SK-N-SH (cell line): Measurements from ENCODE around the gene ZNF692. TPM values are rescaled to one million over a fixed set of nuclear protein-coding genes. Genes with fewer than 3 reads are reported as not detected.

ENCODE experiments used
- CTCF ChIA-PET: fragments of 300-600, 350-600 bp; formaldehyde crosslinking; extraction: SDS; loops from one replicate; lab custom pipeline; 2021; lab: Yijun Ruan, JAX
- POLR2A ChIA-PET: fragments of 350-600 bp; sonication (Branson Sonifier 250); formaldehyde crosslinking; extraction: SDS; loops from one replicate; lab custom pipeline; 2020; ENCODE audit warnings: antibody characterized with exemption, inconsistent platforms; lab: Yijun Ruan, JAX
- DNase-seq: peaks from one replicate; pipeline ENCODE4 v3.0.0; 2012
- H2AFZ ChIP-seq: fragments of 200-600 bp; sonication (generic); 2 replicates; pipeline ENCODE4 v1.8.1; 2016; ENCODE audit warnings: antibody characterized with exemption, mild to moderate bottlenecking, low read depth
- H3F3A ChIP-seq: fragments of 200-600 bp; sonication (generic); replicated peaks from 2 replicates; pipeline ENCODE3; 2016; ENCODE audit warnings: antibody characterized with exemption, mild to moderate bottlenecking; ENCODE audit not compliant: insufficient read depth
- H3K27ac ChIP-seq, 2 experiments: fragments of 200-500 bp in 1 of 2; fragments of 200-600 bp in 1 of 2; sonication (Bioruptor generic) in 1 of 2; sonication (generic), shearing (Covaris generic) in 1 of 2; 2 replicates each; pipeline versions ENCODE4 v1.5.1 to v1.6.1; 2014 to 2016; ENCODE audit warnings: low read depth in 2 of 2, inconsistent platforms in 1 of 2, low read length in 1 of 2, mild to moderate bottlenecking in 1 of 2, mixed read lengths in 1 of 2
- H3K27me3 ChIP-seq: fragments of 200-600 bp; sonication (generic), shearing (Covaris generic); 2 replicates; pipeline ENCODE4 v1.6.1; 2016; ENCODE audit warnings: mixed run types; ENCODE audit not compliant: insufficient read depth
- H3K36me3 ChIP-seq, 2 experiments: fragments of 200-500 bp in 1 of 2; fragments of 200-600 bp in 1 of 2; sonication (Bioruptor generic) in 1 of 2; sonication (generic) in 1 of 2; replicated peaks in 1 of 2; 2 replicates each; pipeline versions ENCODE3 to v1.5.1; 2014 to 2016; ENCODE audit warnings: low read length in 1 of 2, mild to moderate bottlenecking in 1 of 2; ENCODE audit not compliant: insufficient read depth in 2 of 2, control insufficient read depth in 1 of 2
- H3K4me1 ChIP-seq, 2 experiments: fragments of 200-500 bp in 1 of 2; fragments of 200-600 bp in 1 of 2; sonication (Bioruptor generic) in 1 of 2; sonication (generic), shearing (Covaris generic) in 1 of 2; 2 replicates each; pipeline versions ENCODE4 v1.5.1 to v1.6.1; 2014 to 2016; ENCODE audit warnings: low read depth in 1 of 2, low read length in 1 of 2, mixed run types in 1 of 2; ENCODE audit not compliant: insufficient read depth in 2 of 2, control insufficient read depth in 1 of 2
- H3K4me2 ChIP-seq: fragments of 200-600 bp; sonication (generic), shearing (Covaris generic); 2 replicates; pipeline ENCODE4 v1.6.1; 2017; ENCODE audit warnings: mixed run types
- H3K4me3 ChIP-seq, 2 experiments: fragments of 200-500 bp in 1 of 2; fragments of 200-600 bp in 1 of 2; sonication (Bioruptor generic) in 1 of 2; sonication (generic), shearing (Covaris generic) in 1 of 2; 2 replicates each; pipeline versions ENCODE4 v1.5.1 to v1.8.1; 2014 to 2016; ENCODE audit warnings: low read depth in 2 of 2, inconsistent platforms in 1 of 2, low read length in 1 of 2, mild to moderate bottlenecking in 1 of 2, mixed read lengths in 1 of 2, moderate library complexity in 1 of 2
- H3K79me2 ChIP-seq: fragments of 200-600 bp; sonication (generic); 2 replicates; pipeline ENCODE4 v1.8.1; 2017; ENCODE audit warnings: mild to moderate bottlenecking; ENCODE audit not compliant: insufficient read depth
- H3K9ac ChIP-seq: fragments of 200-600 bp; sonication (generic); 2 replicates; pipeline ENCODE4 v1.6.1; 2017; ENCODE audit warnings: mixed run types
- H3K9me2 ChIP-seq: fragments of 200-600 bp; sonication (generic); 2 replicates; pipeline ENCODE4 v1.6.1; 2017; ENCODE audit warnings: mixed run types
- H3K9me3 ChIP-seq: fragments of 200-600 bp; sonication (generic); 2 replicates; pipeline ENCODE4 v1.6.1; 2017; ENCODE audit warnings: mixed run types, mild to moderate bottlenecking, moderate library complexity
- H4K20me1 ChIP-seq: fragments of 200-600 bp; sonication (generic); 2 replicates; pipeline ENCODE4 v1.6.1; 2017; ENCODE audit warnings: mild to moderate bottlenecking, mixed run types; ENCODE audit not compliant: insufficient read depth
- CHD2 ChIP-seq: fragments of 150-350 bp; IDR thresholded peaks from 2 replicates; pipeline ENCODE4 v1.6.1; 2018; ENCODE audit warnings: low read length; ENCODE audit not compliant: partially characterized antibody
- ELF1 ChIP-seq: IDR thresholded peaks from 2 replicates; pipeline ENCODE4 v1.4.0; 2012
- EP300 ChIP-seq, 2 experiments: IDR thresholded peaks; 2 replicates each; pipeline versions ENCODE4 v1.4.0 to v1.6.1; 2012; ENCODE audit warnings: borderline replicate concordance in 1 of 2, low read depth in 1 of 2, low read length in 1 of 2
- EZH2phosphoT487 ChIP-seq: fragments of 200-600 bp; sonication (generic); IDR thresholded peaks from 2 replicates; pipeline ENCODE4 v1.6.1; 2017; ENCODE audit warnings: low read depth, mixed run types, mild to moderate bottlenecking, antibody characterized with exemption, moderate library complexity, borderline replicate concordance
- FOXJ3 ChIP-seq: sonication (generic); formaldehyde crosslinking; IDR thresholded peaks from 2 replicates; pipeline ENCODE4 v1.5.1; 2020; ENCODE audit warnings: mild to moderate bottlenecking, missing genetic modification reagents
- GABPA ChIP-seq: IDR thresholded peaks from 2 replicates; pipeline ENCODE4 v1.4.0; 2012; ENCODE audit warnings: low read depth, mild to moderate bottlenecking
- GATA2 ChIP-seq: sonication (generic); formaldehyde crosslinking; IDR thresholded peaks from 2 replicates; pipeline ENCODE4 v1.5.0; 2020; ENCODE audit warnings: mild to moderate bottlenecking, missing genetic modification reagents
- IRF3 ChIP-seq: fragments of 150-350 bp; IDR thresholded peaks from 2 replicates; pipeline ENCODE4 v1.6.1; 2016; ENCODE audit warnings: mild to moderate bottlenecking, low read depth, low read length
- JUND ChIP-seq: IDR thresholded peaks from 2 replicates; pipeline ENCODE4 v1.4.0; 2012
- MEF2A ChIP-seq: IDR thresholded peaks from 2 replicates; pipeline ENCODE4 v1.4.0; 2012; ENCODE audit warnings: low read depth, borderline replicate concordance
- NFIC ChIP-seq: IDR thresholded peaks from 2 replicates; pipeline ENCODE4 v1.4.0; 2012; ENCODE audit warnings: borderline replicate concordance
- POLR2AphosphoS5 ChIP-seq: IDR thresholded peaks from 2 replicates; pipeline ENCODE4 v1.6.1; 2012; ENCODE audit warnings: low read depth, low read length
- RAD21 ChIP-seq: IDR thresholded peaks from 2 replicates; pipeline ENCODE4 v1.6.1; 2012; ENCODE audit warnings: mild to moderate bottlenecking, low read length
- RCOR1 ChIP-seq: fragments of 150-350 bp; IDR thresholded peaks from 2 replicates; pipeline ENCODE4 v1.6.1; 2017; ENCODE audit warnings: antibody characterized with exemption, low read length
- RXRA ChIP-seq: IDR thresholded peaks from 2 replicates; pipeline ENCODE4 v1.4.0; 2012; ENCODE audit warnings: low read depth, mild to moderate bottlenecking, borderline replicate concordance
- SIN3A ChIP-seq: IDR thresholded peaks from 2 replicates; pipeline ENCODE4 v1.6.1; 2012; ENCODE audit warnings: low read depth, mild to moderate bottlenecking, low read length, moderate library complexity, borderline replicate concordance
- TCF12 ChIP-seq: IDR thresholded peaks from 2 replicates; pipeline ENCODE4 v1.4.0; 2012
- TEAD4 ChIP-seq: IDR thresholded peaks from 2 replicates; pipeline ENCODE4 v1.4.0; 2012; ENCODE audit warnings: mild to moderate bottlenecking, borderline replicate concordance; ENCODE audit not compliant: insufficient read depth
- ZBTB33 ChIP-seq: IDR thresholded peaks from 2 replicates; pipeline ENCODE4 v1.4.0; 2012; ENCODE audit warnings: low read depth, borderline replicate concordance
- WGBS: methylation state at CpG from one replicate; pipeline ENCODE4 v1.1.6; 2017; ENCODE audit warnings: low lambda C conversion rate; 5-methylcytosine and 5-hydroxymethylcytosine counted together
- polyA plus RNA-seq, 3 experiments: library from polyadenylated mRNA; depleted of rRNA; stranded (reverse); fragments of >200 nt; gene quantifications; 2 replicates each; pipeline ENCODE4 v1.2.3, GENCODE V29; 2012
- TF ChIP-seq, protein P1 (sequence below): fragments of 200-600 bp; sonication (generic); IDR thresholded peaks from 2 replicates; pipeline ENCODE4 v1.6.1; 2017; ENCODE audit warnings: antibody characterized with exemption, mild to moderate bottlenecking, moderate library complexity

The ZNF692 gene
- polyA plus RNA-seq, 1 of the 3 experiments (the other 2 are of a cell fraction) = 47.0 TPM

- TF ChIP-seq ZBTB33 (no peak), ELF1 (no peak; the same call in 1 of the 2 replicates), EP300 (IDR thresholded peaks at IDR 0.05; ENCODE audit: borderline replicate concordance in 1 of 2, low read depth in 1 of 2, low read length in 1 of 2) (no peak), TEAD4 (no peak), RXRA (no peak), GABPA (no peak), IRF3 (no peak; the same call in 1 of the 2 replicates), GATA2 (CRISPR knock-in tag) (no peak), RCOR1 (no peak), NFIC (no peak), SIN3A (no peak), MEF2A (no peak), RAD21 (no peak)
Observed at GRCh38 chr1:248838357-248839167, 20.3 kb downstream of the ZNF692 start (continued).

DNA sequence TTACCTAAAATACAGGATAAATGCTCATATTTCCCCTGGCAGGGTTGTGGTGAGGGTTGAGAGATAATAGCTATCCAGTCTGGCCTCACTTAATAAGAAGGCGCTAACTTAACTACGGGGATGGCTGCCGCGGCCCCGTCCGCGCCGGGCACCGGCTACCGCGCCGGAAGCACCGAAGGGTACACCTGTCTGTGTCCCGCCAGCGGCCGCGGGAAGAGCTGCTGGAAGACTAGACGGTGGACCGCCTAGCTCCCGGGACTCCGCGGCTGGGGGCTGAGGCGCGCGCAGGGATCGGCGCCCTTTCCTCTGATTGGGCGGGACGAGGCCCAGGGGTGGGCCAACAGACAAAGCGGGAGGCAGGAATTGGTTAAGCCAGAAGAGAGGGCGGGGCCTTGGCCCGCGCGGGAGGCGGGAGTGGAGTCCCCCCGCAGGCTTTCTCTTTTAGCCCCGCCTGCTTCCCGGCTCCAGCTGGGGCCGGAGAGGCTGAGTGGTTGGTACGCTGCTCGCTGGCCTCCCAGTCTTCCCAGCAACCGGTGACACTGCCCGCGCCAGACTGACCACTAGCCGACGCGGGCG is 21.0 kb downstream of the ZNF692 start, which contains the start of gene ZNF672:
ZNF672 (plus strand) TSS at position 444 of the 576 bp plus-strand sequence. CDS start 9,051 bp downstream, outside the sequence.
- Histone ChIP-seq H4K20me1 (no peaks in the 10 kb centered on the region), H3K9ac (peak within 1 kb of the TSS; percentile 96), H3K9me3 (no peaks in the 10 kb centered on the region), H3K27ac (peak within 1 kb of the TSS; percentile 96 to 98), H3K36me3 (peaks cover 0 to under 1% of the 10 kb centered on the region in 2 experiments), H3K4me1 (peaks cover 9 to 12% of the 10 kb centered on the region in 2 experiments; a peak in 3 of 4 replicates), H3K27me3 (no peaks in the 10 kb centered on the region), H3F3A (peaks cover 7% of the 10 kb centered on the region), H3K79me2 (peaks cover 39% of the 10 kb centered on the region), H3K4me2 (peak within 1 kb of the TSS; percentile 82), H3K9me2 (no peaks in the 10 kb centered on the region), H2AFZ (peak within 1 kb of the TSS; percentile 78), H3K4me3 (peak within 1 kb of the TSS; percentile 76 to 85)
- POLR2A ChIA-PET = interaction anchor here (0.7 to 2.9 kb wide), 6 partner anchors 9 to 36 kb away, joined by 3 to 23 read pairs (median 4); partner anchors contain the start of genes SH3BP5L and ZNF692
- peak; percentile 98 for DNase-seq
- WGBS = 2% methylated on average over 22 of the region's 48 CpGs
- CTCF ChIA-PET = interaction anchor here (0.8 to 3.8 kb wide), 6 partner anchors 11 to 67 kb away, joined by 3 to 28 read pairs (median 5); partner anchors contain the start of genes SH3BP5L and ZNF692
- TF ChIP-seq JUND (no peak), ZBTB33 (no peak), CHD2 (peak; percentile 56), RAD21 (no peak), EZH2phosphoT487 (no peak), FOXJ3 (CRISPR knock-in tag) (no peak), POLR2AphosphoS5 (peak; percentile 78), TCF12 (no peak), EP300 (IDR thresholded peaks at IDR 0.05; ENCODE audit: borderline replicate concordance in 1 of 2, low read depth in 1 of 2, low read length in 1 of 2) (no peak), GATA2 (CRISPR knock-in tag) (no peak), IRF3 (peak; percentile 66), RXRA (no peak)
- TF ChIP-seq, protein P1, sequence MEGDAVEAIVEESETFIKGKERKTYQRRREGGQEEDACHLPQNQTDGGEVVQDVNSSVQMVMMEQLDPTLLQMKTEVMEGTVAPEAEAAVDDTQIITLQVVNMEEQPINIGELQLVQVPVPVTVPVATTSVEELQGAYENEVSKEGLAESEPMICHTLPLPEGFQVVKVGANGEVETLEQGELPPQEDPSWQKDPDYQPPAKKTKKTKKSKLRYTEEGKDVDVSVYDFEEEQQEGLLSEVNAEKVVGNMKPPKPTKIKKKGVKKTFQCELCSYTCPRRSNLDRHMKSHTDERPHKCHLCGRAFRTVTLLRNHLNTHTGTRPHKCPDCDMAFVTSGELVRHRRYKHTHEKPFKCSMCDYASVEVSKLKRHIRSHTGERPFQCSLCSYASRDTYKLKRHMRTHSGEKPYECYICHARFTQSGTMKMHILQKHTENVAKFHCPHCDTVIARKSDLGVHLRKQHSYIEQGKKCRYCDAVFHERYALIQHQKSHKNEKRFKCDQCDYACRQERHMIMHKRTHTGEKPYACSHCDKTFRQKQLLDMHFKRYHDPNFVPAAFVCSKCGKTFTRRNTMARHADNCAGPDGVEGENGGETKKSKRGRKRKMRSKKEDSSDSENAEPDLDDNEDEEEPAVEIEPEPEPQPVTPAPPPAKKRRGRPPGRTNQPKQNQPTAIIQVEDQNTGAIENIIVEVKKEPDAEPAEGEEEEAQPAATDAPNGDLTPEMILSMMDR = no peak
